NCI-H2171 treated with DMSO at 0.1 percent for 48 hours (cell line): ENCODE results near the gene RSBN1L.
A peak's percentile ranks its signal among the peaks of the same experiment; 100 is the strongest.

ENCODE experiments used
- DNase-seq: peaks from one replicate; lab custom pipeline; 2025; lab: John Stamatoyannopoulos, UW

Gene RSBN1L

DNA sequence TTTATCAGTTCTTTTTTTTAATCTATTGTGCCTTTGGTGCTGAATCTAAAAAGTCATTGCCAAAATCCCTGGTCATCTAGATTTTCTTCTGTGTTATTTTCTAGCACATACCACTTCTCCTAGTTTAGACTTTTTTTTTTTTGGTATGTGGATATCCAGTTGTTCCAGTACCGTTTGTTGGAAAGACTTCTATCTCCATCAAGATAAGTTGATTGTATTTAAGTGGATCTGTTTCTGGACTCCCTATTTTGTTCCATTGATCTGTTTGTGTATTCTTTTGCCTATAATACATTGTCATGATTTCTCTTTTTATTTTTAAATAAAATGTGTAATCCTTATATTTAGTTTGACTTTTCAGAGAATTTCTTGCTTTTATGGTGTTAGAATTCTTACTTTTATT lies 35.5 kb downstream of the RSBN1L start:
- DNase-seq = no peak

DNA sequence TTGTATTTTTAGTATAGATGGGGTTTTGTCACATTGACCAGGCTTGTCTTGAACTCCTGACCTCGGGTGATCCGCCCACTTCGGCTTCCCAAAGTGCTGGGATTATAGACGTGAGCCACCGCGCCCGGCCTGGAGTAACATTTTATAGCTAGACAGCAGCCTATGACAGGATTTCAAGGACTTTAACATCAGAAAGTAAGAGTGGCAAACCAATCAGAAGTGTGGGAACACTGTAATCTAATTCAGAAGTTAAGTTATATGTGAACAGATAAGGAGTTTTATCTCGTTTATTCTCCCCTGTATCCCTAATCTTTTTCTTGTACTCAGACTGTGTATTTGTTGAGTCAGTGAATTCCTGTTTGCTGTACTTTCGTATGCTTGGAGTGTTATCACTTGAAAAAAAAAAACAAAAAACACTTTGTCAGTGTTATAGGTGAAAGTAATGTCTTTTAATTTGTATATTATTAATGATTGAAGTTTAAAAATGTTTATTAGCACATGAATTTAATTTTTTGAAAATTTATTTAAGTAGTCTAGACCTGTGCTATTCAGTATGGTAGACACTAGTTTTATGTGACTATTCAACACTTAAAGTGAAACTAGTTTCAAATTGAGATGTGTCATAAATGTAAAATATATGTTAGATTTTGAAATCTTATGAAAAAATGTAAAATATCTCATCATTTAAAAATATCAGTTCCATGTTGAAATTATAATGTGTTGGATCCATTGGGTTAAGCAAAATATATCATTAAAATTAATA lies 38.6 kb downstream of the RSBN1L start:
- no peak for DNase-seq

DNA sequence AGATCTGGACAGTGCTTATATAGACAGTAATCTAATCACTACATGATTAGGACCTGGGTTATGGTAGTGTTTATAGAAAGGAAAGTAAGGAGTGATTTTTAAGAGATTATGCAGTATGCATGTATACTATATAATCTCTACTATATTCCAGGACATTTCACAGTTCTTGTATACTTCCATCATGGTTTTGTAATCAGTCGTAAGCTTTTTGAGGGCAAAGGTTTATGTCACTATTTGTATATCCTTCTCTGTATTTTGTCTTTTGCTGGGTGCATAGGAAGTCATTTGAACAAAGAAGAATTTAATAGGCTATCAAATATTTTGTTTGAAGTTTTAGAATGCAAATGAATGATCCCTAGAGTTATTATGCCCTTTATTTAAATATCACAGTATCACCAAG lies 39.2 kb downstream of the RSBN1L start:
- DNase-seq = no peak

DNA sequence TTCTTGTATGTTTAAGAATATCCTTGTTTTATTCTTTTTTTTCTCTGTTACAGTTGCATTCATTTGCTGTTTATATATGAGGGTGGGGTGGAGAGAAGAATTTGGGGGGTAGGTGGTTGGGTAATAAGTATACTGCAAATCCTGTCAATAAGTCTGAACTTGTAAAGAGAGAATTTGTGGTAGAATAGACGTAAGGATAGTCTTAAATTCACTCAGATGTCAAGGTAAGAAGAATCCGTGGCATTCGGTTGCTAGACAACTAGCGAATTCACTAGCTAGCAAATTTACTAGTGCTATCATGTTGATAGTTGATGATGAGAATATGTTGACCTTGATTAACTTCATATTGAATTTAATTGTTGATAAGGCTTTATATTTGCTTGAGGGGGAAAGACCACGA lies 40.7 kb downstream of the RSBN1L start:
- DNase-seq = no peak

DNA sequence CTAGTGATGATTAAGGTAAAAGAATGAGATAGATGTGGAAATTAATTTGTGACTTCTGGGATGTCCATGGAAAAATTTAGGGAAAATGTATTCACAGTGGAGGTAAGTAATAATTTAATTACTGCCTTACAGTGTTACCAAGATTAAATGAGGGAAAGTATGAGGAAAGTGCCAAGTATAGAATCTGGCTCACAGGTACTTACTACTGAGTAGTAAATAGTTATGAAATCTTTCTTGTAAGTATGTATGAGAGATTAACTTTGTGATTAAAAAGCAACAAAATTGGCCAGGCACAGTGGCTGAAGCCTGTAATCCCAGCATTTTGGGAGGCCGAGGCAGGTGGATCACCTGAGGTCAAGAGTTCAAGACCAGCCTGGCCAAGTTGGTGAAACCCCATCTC lies 42.1 kb downstream of the RSBN1L start:
- no peak for DNase-seq

DNA sequence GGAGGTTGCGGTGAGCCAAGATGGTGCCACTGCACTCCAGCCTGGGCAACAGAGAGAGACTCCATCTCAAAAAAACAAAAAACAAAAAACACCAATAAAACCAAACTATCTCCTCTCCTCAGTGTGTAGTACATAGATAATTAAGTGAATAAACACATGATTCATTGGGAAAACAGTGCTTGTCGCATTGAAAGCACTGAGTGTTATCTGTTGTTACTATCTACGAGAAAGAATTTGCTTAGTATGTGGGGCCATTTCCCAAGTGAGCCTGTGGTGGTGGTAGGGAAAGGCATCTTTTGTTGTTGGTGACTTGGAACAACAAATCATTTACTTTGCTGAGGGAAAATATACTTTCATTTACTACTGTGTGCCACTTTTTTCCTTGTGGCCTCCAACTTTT lies 42.6 kb downstream of the RSBN1L start:
- no peak for DNase-seq

DNA sequence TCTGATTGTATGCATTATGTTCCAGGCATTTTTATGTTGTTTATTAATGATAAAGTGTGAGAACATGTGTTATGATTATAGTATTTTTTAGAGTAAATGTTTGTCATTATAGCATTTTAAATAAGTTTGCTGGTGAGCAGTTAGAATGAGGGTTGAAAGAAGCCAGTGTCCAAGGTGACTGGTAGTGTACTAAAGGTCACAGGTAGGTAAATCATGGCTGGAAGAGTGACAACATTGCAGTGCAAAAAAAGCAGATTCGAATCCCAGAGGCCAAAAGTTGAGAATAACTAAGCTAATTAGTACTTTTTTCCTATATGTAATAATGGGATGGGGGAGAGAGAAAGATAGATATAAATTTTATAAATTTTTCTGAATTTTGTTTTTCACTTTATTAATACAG lies 44.0 kb downstream of the RSBN1L start:
- DNase-seq = no peak

DNA sequence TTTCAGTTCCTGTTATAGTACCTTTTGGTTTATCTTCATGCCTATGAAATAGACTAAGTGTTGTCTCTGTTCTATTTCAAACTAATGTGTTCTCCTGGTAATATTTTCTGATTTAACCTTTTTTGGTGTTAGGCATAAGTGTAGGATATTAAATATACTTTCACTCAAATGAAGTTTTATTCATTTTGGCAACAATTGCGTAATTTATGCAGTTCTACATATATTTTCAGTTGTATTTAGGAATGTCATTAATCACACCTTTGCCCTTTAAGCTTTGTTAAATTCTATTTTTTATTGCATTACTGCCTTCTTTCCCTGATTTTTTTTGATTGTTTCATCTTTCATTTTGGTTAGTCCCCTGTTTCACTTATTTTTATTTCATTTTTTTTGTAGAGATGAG lies 47.3 kb downstream of the RSBN1L start:
- no peak for DNase-seq

DNA sequence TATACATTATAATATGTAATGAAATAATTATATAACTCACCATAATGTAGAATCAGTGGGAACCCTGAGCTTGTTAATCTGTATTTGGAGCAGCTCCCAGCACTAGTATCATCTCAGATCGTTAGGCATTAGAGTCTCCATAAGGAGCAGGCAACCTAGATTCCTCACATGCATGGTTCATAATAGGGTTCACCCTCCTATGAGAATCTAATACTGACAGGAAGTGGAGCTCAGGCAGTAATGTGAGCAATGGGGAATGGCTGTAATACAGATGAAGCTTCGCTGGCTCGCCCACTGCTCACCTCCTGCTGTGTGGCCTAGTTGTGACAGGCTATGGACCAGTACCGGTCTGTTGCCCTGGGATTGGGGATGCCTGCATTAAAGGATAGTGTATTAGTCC lies 49.5 kb downstream of the RSBN1L start:
- DNase-seq = no peak

DNA sequence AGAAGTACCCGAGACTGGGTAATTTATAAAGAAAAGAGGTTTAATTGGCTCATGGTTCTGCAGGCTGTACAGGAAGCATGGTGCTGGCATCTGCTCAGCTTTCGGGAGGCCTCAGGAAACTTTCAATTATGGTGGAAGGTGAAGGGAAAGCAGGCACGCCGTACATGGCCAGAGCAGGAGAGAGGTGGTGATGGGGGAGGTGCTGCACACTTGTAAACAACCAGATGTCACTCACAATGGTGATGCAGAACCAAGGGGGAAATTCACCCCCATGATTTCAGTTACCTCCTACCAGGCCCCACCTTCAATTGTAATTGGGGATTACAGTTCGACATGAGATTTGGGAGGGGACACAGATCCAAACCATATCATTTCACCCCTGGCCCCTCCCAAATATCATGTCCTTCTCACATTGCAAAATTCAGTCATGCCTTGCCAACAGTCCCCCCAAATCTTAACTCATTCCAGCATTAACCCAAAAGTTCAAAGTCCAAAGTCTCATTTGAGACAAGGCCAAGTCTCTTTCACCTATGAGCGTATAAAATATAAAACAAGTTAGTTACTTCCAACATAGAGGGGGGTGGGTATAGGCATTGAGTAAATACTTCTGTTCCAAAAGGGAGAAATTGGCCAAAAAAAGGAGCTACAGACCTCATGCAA lies 50.0 kb downstream of the RSBN1L start:
- DNase-seq = no peak

DNA sequence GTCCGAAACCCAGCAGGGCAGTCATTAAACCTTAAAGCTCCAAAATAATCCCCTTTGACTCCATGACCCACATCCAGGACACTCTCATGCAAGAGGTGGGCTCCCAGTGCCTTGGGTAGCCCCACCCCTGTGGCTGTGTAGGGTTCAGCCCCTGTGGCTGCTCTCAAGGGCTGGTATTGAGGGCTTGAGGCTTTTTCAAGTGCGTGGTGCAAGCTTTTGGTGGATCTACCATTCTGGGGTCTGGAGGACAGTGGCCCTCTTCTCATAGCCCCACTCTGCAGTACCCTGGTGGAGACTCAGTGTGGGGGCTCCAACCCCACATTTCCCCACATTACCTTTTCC lies 50.5 kb downstream of the RSBN1L start:
- no peak for DNase-seq

DNA sequence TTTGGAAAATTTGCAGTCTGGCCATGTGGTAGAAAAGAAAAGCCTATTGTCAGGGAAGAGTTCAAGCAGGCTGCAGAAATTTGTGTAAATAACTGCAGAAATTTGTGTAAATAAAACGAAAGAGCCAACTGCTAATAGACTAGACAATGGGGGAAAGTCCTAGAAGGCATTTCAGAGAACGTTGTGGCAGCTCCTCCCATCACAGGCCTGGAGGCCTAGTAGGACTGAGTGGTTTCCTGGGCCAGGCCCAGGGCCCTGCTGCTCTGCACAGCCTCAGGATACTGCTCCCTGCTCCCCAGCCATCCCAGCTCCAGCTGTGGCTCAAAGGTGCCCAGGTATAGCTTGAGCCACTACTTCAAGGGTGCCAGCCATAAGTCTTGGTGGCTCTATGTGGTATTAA lies 50.9 kb downstream of the RSBN1L start:
- no peak for DNase-seq

DNA sequence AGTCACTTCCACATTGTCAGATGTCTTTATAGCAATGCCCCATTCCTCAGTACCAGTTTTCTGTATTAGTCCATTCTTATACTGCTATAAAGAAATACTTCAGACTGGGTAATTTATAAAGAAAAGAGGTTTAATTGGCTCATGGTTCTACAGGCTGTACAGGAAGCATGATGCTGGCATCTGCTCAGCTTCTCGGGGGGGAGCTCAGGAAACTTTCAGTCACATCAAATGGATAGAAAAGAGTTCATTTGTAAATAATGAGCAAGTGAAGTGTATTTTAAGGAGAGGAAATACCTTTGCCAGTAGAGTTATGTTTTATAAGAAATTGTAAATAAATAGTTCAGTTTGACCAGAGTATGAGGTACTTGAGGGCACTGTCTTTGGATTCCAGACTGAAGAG lies 51.5 kb downstream of the RSBN1L start:
- DNase-seq = no peak

DNA sequence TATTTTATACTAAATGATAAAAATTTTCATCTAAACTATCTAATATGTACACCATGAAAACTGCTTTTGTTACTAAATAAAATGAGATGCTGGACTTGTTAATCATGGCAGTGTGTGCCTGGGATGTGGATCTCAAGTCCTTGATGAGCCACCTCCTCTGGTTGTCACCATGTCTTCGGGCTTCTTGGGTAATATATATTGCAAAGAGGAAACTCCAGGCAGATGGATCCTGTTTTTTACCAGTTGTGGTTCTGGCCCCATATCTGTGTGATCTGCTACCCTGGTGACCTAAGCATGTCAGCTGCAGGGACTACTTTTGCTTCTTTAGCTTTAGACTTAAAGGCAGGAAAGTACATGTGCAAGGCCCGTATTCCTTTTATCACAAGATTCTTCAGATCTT lies 55.8 kb downstream of the RSBN1L start:
- no peak for DNase-seq

DNA sequence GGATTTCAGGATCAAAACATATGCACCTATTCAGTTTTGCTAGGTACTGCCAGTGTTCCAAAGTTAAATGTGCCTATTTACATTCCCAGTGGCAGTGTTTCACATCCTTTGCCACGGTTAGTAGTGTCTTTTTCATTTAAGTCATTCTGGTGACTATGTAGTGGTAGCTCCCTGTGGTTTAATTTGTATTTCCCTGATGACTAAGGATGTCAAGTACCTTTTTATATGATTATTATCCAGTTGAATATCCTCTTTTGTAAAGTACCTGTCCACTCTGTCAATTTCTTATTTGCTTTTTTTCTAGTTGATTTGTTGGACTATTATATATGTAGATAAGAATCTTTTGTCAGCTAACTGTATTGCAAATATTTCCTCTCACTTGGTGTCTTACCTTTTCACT lies 56.9 kb downstream of the RSBN1L start:
- DNase-seq = no peak

DNA sequence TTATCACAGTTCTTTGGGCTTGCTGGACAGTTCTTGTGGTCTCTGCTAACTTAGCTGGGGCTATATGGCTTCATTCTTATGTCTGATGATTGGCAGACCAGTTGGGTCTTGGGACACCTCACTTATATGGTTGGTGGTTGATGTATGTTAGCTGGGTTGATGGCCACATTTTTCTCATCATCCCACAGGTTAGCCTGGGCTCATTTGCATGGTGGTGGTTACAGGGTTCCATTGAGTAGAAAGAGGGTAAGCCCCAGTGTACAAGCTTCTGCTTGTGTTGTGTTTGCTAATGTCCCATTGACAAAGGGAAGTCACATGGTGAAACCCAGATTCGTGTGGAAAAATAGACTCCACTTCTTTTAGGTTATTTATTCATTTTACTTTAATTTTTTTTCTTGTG lies 61.3 kb downstream of the RSBN1L start:
- DNase-seq = no peak

DNA sequence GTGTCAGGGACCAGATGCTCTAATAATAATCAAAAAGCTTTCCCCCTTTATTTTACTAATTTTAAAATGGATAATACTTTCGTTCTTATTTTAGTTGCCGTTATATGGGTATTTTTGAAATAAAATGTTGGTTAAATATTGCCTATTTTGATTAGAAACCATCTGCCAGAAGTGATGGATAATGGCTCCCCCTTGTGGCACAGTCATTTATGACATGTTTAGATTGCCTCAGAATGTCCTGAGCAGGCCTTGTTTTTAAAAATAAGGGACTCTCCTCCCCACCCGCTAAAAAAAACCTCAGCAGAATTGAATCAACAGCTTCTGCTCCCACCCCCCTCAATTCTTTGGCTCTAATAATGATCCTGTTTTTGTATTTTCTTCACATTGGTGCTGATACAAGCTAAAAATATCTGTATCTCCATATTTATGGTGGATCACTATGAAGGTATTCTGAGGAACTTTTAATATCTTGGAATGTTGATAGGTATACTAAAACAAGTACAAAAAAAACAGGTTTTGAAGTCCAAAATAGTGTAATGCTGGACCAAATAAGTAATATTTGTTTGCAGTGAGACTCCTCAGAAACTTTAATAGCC lies 63.1 kb downstream of the RSBN1L start:
- DNase-seq = peak; percentile 56

DNA sequence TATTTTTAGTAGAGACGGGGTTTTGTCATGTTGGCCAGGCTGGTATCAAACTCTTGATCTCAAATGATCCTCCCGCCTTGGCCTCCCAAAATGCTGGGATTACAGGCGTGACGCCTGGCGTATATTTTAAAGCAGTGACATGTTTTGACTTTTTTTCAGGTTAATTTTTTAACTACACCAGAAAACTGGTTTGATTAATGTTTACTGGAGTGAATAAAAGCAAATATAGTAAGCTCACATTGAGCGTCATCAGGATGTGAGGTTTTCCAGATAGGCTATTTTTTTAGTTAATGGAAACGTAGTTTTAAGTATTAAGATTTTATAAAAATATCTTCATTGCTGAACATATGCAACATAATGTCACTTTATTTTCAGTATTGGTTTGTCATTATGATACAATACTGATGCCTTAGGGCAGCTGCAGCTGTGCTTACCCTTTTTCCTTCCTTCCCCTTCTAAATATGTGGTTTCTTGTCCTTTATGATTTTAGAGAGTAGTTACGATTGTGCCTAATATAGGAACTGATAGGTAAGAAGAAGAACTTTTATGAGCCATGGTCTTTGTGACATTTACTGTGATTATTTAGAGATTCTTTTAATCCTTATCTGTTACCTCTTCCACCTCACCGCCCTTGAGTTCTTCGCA lies 64.7 kb downstream of the RSBN1L start:
- peak; percentile 9 for DNase-seq

DNA sequence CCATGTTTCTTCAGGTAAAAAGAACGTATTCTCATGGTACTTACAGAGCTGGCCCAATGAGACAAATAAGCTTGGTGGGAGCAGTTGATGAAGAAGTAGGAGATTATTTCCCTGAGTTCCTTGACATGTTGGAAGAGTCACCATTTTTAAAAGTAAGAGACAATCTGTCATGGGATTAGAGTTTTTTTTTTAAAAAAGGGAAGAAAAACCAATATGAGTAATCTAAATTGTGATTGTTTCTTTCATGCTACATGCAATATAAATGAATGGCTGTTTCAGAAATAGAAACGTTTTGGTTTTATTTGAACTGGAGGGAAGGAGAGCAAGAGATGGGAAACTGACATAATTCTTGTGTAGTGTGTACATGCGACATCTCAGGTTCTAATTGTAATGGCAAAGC lies 69.2 kb downstream of the RSBN1L start:
- DNase-seq = no peak

DNA sequence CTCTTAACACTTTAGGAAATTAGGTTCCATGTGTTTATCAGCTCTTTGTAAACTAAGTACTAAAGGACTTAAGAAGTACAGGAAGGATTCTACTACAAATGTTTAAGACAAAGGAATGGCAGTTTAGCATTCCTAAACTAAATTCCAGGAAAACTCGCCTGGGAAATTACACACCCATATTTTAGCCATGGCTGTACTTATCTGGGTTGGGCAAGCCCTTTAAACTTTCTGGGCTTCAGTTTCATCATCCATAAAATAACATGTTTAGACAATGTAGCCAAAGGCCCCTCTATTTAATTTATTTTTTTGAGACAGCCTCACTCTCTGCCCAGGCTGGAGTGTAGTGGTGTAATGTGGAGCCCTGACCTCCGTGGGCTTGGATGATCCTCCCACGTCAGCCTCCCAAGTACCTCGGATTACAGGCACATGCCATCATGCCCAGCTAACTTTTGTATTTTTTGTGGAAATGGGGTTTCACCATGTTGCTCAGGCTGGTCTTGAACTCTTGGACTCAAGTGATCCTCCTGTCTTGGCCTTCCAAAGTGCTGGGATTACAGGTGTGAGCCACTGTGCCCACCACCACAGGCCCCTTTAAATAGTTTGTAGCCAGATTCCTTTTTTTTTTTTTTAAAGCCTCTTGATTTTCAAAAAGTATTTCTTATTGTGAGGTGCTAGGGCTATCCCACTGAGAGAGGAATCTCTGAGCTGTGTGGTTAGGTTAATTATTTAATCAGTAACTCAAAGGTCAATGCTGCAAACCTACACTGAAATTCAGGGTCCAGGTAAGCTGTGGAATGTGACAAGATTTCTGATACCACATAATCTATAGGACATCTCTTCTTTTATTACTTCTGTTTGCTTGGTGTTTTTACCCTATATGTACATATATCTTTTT lies 69.9 kb downstream of the RSBN1L start:
- no peak for DNase-seq

DNA sequence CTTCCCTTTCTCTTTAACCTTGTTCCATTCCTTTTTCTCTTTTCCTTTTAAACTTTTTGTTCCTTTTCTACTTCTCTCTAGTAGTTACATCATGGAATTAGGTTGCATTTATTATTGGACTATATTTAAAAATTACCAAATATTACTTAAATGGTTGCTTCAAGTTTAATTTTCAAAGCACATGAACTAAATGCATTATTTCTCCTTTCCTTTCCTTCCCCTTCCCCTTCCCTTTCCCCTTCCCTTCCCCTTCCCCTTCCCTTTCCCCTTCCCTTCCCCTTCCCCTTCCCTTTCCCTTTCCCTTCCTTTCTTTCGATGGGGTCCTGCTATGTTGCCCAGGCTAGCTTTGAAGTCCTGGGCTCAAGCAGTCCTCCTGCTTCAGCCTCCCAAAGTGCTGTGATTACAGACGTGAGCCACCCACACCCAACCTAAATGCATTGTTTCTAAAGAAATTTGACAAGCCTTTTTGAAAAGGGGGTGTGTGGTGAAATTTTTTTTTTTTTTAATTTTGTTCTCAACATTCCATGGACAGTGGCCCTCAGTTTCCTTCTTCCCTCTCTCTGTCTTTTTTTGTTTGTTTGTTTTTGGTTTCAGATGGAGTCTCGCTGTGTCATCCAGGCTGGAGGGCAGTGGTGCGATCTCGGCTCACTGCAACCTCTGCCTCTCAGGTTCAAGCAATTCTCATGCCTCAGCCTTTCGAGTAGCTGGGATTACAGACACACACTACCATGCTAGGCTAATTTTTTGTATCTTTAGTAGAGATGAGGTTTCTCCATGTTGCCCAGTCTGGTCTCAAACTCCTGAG lies 70.7 kb downstream of the RSBN1L start:
- DNase-seq = no peak
